GM19324 (cell line): Measurements from ENCODE around the gene SPPL2B.
"Not testable (repeated sequence)": the region's sequence is repeated elsewhere in the genome, so short reads cannot be mapped to it uniquely, and the experiment has no call there.

Experiments used
- ATAC-seq: cut with Tn5 transposase; IDR thresholded peaks from one replicate; pipeline ENCODE4 v1.9.1; 2021; ENCODE audit warnings: mild to moderate bottlenecking, moderate library complexity; ENCODE audit not compliant: unreplicated experiment, low FRiP score

SPPL2B gene

DNA sequence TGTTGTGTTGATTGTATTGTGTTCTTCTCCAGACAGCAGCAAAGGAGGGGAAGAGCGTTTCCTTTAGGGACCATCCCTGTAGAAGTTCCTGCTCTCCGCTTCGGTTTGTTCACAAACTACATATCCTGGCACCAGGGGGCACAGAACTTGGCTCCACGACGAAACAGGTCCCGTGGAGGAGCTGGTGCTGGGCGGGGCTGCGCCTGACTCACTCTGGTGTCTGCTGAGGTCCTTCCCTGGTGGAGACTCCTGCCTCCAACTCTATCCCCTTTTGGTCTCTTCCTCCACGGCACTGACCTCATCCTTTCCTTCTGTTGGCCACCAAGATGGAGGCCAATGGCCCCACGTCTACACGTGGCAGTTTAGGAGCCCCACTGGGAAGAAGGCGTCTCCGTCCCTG is 46.3 kb downstream of the SPPL2B start:
- ATAC-seq, result no peak

GRCh38 chr19:2375353-2376121 is 47.1 kb downstream of the SPPL2B start:
- no peak for ATAC-seq

- ATAC-seq, result no peak
Observed at GRCh38 chr19:2376784-2377519, 48.5 kb downstream of the SPPL2B start.

GRCh38 chr19:2380567-2380966 is 52.1 kb downstream of the SPPL2B start:
- no peak for ATAC-seq

- ATAC-seq, result no peak
Observed at GRCh38 chr19:2381148-2381820, 52.8 kb downstream of the SPPL2B start.

- no peak for ATAC-seq
Observed at GRCh38 chr19:2382530-2383222, 54.2 kb downstream of the SPPL2B start.

GRCh38 chr19:2385053-2385721 is 56.7 kb downstream of the SPPL2B start:
- no peak for ATAC-seq

DNA sequence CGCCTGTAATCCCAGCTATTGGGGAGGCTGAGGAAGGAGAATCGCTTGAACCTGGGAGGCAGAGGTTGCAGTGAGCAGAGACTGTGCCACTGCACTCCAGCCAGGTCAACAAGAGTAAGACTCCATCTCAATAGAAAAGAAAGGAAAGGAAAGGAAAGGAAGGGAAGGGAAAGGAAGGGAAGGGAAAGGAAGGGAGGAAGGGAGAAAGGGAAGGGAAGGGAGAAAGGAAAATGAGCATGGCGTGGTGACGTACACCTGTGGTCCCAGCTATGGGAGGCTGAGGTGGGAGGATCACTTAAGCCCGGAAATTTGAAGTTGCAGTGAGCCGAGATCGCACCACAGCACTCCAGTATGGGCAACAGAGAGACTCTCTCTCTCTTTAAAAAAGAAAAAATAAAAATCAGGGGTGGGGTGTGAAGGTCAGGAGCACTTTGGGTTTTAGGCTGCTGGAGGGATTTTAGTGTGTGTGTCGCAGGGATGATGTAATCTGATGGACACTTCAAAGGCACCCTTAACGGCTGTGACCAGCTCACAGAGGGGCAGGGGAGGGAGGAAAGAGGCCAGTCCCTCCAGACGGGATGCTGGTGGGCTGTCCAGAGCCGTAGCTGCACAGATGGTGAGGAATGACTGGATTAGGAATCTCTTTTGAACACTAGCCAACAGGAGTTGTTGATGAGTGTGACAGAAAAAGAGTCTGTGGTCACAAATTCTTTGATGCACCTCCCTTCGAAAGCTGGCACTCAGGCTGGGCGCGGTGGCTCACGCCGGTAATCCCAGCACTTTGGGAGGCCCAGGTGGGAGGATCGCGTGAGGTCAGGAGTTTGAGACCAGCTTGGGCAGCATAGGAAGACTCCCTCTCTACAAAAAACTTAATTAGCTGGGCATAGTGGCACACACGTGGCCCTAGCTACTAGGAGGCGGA is 59.1 kb downstream of the SPPL2B start:
- ATAC-seq, result no peak

DNA sequence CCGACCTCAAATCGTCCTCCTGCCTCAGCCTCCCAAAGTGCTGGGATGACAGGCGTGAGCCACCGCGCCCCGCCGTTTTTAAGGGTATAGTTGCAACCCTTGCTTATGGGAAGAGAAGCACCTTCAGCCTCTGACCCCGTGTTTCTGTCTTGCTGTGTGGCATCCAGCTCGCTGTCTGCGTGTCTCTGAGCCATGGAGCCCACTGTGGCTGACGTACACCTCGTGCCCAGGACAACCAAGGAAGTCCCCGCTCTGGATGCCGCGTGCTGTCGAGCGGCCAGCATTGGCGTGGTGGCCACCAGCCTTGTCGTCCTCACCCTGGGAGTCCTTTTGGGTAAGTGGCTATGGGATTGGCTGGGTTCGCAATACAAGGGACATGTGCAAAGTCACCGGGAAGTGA is 61.1 kb downstream of the SPPL2B start:
- no peak for ATAC-seq

DNA sequence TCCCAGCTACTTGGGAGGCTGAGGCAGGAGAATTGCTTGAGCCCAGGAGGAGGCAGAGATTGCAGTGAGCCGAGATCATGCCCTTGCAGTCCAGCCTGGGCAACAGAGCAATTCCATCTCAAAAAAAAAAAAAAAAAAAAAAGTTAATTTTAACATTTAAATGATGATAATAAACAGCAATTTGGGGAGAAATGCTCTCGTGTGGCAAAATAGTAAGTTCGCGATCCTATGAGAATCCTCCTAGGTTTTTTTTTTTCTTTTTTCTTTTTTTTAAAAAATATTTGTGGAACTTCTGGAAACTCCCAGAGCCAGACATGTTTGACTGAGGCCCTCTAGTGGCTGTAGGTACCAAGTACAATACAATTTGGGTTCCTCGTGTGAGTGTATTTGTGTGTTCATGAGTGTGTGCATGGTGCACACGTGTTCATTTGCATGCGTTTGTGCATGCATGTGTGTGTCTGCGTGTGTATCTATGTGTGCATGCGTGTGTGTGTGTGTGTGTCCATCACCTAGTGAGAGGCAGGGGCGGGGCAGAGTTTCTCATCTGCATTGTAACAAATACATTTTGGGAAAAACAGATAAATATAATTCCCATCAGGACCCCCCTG is 62.7 kb downstream of the SPPL2B start:
- no peak for ATAC-seq

- no peak for ATAC-seq
Observed at GRCh38 chr19:2392366-2392765, 63.9 kb downstream of the SPPL2B start.

- not testable (repeated sequence) for ATAC-seq
Observed at GRCh38 chr19:2392899-2393298, 64.4 kb downstream of the SPPL2B start.

DNA sequence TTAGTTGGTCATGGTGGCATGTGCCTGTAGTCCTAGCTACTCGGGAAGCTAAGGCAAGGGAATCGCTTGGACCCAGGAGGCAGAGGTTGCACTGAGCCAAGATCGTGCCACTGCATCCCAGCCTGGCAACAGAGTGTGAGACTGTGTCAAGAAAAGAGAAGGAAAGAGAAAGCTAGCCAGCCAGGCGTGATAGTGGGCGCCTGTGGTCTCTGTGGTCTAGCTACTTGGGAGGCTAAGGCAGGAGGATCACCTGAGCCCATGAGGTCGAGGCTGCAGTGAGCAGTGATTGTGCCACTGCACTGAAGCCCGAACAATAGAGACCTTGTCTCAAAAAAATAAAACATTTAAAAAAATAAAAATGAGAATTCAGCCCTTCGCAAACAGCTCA is 65.6 kb downstream of the SPPL2B start:
- ATAC-seq, result no peak

DNA sequence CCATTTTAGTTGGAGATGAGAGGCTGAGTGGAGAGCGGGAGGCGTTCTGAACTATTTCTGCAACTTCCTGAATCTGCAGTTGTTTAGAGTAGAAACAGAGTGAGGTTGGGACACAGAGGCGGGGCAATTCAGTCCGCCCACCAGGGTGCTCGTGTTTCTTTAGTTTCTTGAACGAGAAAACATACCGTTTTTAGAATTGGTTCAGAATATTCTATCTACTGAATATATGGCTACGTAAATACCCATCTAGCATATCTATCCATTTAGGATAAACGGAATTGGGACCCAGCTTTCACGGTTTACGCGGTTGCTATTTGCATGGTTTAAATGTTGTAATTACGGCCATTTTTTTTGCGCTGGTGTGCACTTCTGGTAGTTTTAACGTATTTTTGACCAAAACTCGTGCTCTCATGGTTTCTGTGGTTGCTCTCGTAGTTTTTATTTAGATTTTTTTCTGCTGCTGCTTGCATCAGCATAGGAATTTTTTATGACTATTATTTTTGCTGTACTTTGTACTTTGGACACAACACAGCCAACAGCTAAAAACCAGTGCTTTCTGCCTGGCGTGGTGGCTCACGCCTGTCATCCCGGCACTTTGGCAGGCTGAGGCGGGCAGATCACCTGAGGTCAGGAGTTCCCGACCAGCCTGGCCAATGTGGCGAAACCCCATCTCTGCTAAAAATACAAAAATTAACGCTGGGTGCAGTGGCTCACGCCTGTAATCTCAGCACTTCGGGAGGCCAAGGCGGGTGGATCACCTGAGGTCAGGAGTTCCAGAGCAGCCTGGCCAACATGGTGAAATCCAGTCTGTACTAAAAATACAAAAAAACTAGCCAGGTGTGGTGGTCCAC is 66.2 kb downstream of the SPPL2B start:
- ATAC-seq, result no peak

- not testable (repeated sequence) for ATAC-seq
Observed at GRCh38 chr19:2395293-2395829, 66.9 kb downstream of the SPPL2B start.

DNA sequence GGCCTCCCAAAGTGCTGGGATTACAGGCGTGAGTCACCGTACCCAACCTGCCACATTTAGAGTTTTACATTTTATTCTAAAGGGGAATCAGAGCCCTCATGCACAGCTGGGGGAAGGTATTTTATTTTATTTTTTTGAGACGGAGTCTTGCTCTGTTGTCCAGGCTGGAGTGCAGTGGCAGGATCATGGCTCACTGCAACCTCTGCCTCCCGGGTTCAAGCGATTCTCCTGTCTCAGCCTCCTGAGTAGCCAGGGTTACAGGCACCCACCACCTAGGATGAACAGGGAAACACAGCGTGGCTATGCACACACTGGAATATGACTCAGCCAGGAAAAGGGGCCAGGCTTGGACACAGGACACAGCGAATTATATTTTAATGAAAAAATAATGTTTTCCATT is 68.7 kb downstream of the SPPL2B start:
- not testable (repeated sequence) for ATAC-seq

DNA sequence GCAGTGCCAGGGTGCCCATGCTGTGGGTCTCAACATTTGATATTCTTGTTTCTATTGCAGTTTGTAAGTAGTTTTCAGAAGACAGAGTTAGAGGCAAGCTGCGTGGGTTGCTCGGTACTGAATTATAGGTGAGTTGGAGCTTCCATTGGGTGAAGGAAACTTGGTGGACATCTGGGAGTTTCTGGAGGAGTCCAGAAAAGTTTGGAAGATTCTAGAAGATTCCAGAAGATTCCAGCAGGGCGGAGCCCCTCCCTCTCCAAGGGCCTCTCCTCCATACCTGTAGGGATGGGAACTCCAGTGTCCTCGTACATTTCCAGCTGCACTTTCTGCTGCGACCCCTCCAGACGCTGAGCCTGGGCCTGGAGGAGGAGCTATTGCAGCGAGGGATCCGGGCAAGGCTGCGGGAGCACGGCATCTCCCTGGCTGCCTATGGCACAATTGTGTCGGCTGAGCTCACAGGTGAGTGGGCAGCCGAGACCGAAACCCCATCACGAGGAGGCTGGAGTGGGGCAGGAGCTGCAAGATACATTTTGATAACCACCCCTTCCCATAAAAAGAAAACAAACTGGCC is 70.3 kb downstream of the SPPL2B start:
- no peak for ATAC-seq
